GM18498 (cell line): Measurements from ENCODE around the gene EFCAB13.
A peak's percentile ranks its signal among the peaks of the same experiment; 100 is the strongest.

Experiments used
- ATAC-seq: cut with Tn5 transposase; IDR thresholded peaks from one replicate; pipeline ENCODE4 v1.9.1; 2021; ENCODE audit warnings: mild to moderate bottlenecking, moderate library complexity; ENCODE audit not compliant: unreplicated experiment

EFCAB13 gene

GRCh38 chr17:47323382-47324223 lies at the start of gene EFCAB13:
TSS of gene EFCAB13 (plus strand) at chr17:47323955. CDS start at chr17:47328354, 4,399 bp downstream.
- peak; percentile 86 for ATAC-seq

GRCh38 chr17:47274319-47275069 lies 49.3 kb upstream of the EFCAB13 start:
- no peak for ATAC-seq

- no peak for ATAC-seq
Observed at GRCh38 chr17:47275245-47275984, 48.3 kb upstream of the EFCAB13 start.

GRCh38 chr17:47276444-47276843 lies 47.3 kb upstream of the EFCAB13 start:
- no peak for ATAC-seq

GRCh38 chr17:47276868-47277267 lies 46.9 kb upstream of the EFCAB13 start:
- ATAC-seq, result no peak

- ATAC-seq, result no peak
Observed at GRCh38 chr17:47277921-47278320, 45.8 kb upstream of the EFCAB13 start.

- ATAC-seq, result no peak
Observed at GRCh38 chr17:47278561-47278960, 45.2 kb upstream of the EFCAB13 start.

- peak; percentile 69 for ATAC-seq
Observed at GRCh38 chr17:47279062-47279801, 44.5 kb upstream of the EFCAB13 start.

- no peak for ATAC-seq
Observed at GRCh38 chr17:47280072-47280811, 43.5 kb upstream of the EFCAB13 start.

- no peak for ATAC-seq
Observed at GRCh38 chr17:47281216-47281615, 42.5 kb upstream of the EFCAB13 start.

- no peak for ATAC-seq
Observed at GRCh38 chr17:47285003-47285402, 38.8 kb upstream of the EFCAB13 start.

- ATAC-seq, result peak; percentile 63
Observed at GRCh38 chr17:47286198-47286914, 37.4 kb upstream of the EFCAB13 start.

- ATAC-seq, result no peak
Observed at GRCh38 chr17:47287068-47287467, 36.7 kb upstream of the EFCAB13 start.

GRCh38 chr17:47287639-47288038 lies 36.1 kb upstream of the EFCAB13 start:
- ATAC-seq, result no peak

GRCh38 chr17:47288531-47289116 lies 35.1 kb upstream of the EFCAB13 start:
- no peak for ATAC-seq

GRCh38 chr17:47289302-47289701 lies 34.5 kb upstream of the EFCAB13 start:
- no peak for ATAC-seq

- no peak for ATAC-seq
Observed at GRCh38 chr17:47290870-47291241, 32.9 kb upstream of the EFCAB13 start.

- no peak for ATAC-seq
Observed at GRCh38 chr17:47291242-47291873, 32.4 kb upstream of the EFCAB13 start.

GRCh38 chr17:47292206-47292605 lies 31.5 kb upstream of the EFCAB13 start:
- no peak for ATAC-seq
